A549 (cell line): Measurements from ENCODE around the gene MYEF2. TPM values are rescaled to one million over a fixed set of nuclear protein-coding genes. Genes with fewer than 3 reads are reported as not detected.

Experiments used
- ATAC-seq, 2 experiments: fragments of 200-7000 bp in 1 of 2; fragments of >200 bp in 1 of 2; cut with Nextera tagmentation in 1 of 2; cut with Tn5 transposase in 1 of 2; 3 replicates each; pipeline versions ENCODE4 v1.8.0 to v1.9.1; 2018 to 2020; ENCODE audit warnings: mild to moderate bottlenecking in 1 of 2, moderate library complexity in 1 of 2
- CTCF ChIA-PET: fragments of 300-600 bp; sonication (Branson Sonifier 250); formaldehyde crosslinking; extraction: SDS; loops from one replicate; lab custom pipeline; 2021; ENCODE audit warnings: antibody characterized with exemption, inconsistent platforms; lab: Yijun Ruan, JAX
- POLR2A ChIA-PET: fragments of 350-600 bp; formaldehyde crosslinking; extraction: SDS; loops from one replicate; lab custom pipeline; 2021; ENCODE audit warnings: antibody characterized with exemption, inconsistent platforms; lab: Yijun Ruan, JAX
- DNase-seq, 2 experiments: peaks; one replicate each; pipeline versions ENCODE4 v3.0.0 to v3.0.0-alpha.2; 2011 to 2016; ENCODE audit warnings: low read depth in 1 of 2, low spot score in 1 of 2
- FAIRE-seq: peaks from 2 replicates; lab custom pipeline; 2011; peaks lifted over from hg19 to GRCh38; lab: Jason Lieb, UNC
- H3K27ac ChIP-seq, 2 experiments: fragments of >200 bp; sonication (Bioruptor Twin); formaldehyde crosslinking; 3 replicates each; pipeline ENCODE4 v1.5.1; 2016 to 2017
- H3K4me1 ChIP-seq: fragments of >200 bp; sonication (Bioruptor Twin); formaldehyde crosslinking; 3 replicates; pipeline ENCODE4 v1.6.1; 2016
- H3K4me2 ChIP-seq: fragments of >200 bp; sonication (Bioruptor Twin); formaldehyde crosslinking; 3 replicates; pipeline ENCODE4 v1.6.1; 2016
- H3K4me3 ChIP-seq: fragments of >200 bp; sonication (Bioruptor Twin); formaldehyde crosslinking; 3 replicates; pipeline ENCODE4 v1.5.1; 2016
- H3K9me3 ChIP-seq: fragments of >200 bp; sonication (Bioruptor Twin); formaldehyde crosslinking; 3 replicates; pipeline ENCODE4 v1.6.1; 2016
- CBX2 ChIP-seq: fragments of 200-600 bp; sonication (generic); IDR thresholded peaks from 2 replicates; pipeline ENCODE4 v1.6.1; 2016; ENCODE audit warnings: low read depth, mild to moderate bottlenecking, borderline replicate concordance
- ELK1 ChIP-seq: fragments of 150-350 bp; IDR thresholded peaks from 2 replicates; pipeline ENCODE4 v1.6.1; 2014; ENCODE audit warnings: low read depth, mild to moderate bottlenecking, low read length
- FOSL2 ChIP-seq, 2 experiments: fragments of 450-650 bp in 1 of 2; fragments of >200 bp in 1 of 2; sonication (Bioruptor Twin) in 1 of 2; formaldehyde crosslinking; IDR thresholded peaks; 2 replicates each; pipeline versions ENCODE4 v1.5.0 to v1.6.1; 2016 to 2020; ENCODE audit warnings: mild to moderate bottlenecking in 1 of 2, moderate library complexity in 1 of 2
- FOXS1 ChIP-seq: fragments of 250-450 bp; sonication (Bioruptor Pico); IDR thresholded peaks from 2 replicates; pipeline ENCODE4 v1.5.0; 2020; ENCODE audit warnings: mild to moderate bottlenecking, moderate library complexity
- GATA3 ChIP-seq: IDR thresholded peaks from 2 replicates; pipeline ENCODE4 v1.6.1; 2012; ENCODE audit warnings: borderline replicate concordance
- HDAC2 ChIP-seq: fragments of 200-600 bp; sonication (generic); IDR thresholded peaks from 2 replicates; pipeline ENCODE4 v1.6.1; 2016
- HOXA7 ChIP-seq: fragments of 250-450 bp; sonication (Bioruptor Pico); IDR thresholded peaks from 2 replicates; pipeline ENCODE4 v1.5.0; 2020; ENCODE audit warnings: mild to moderate bottlenecking, moderate library complexity
- HOXB13 ChIP-seq: fragments of 250-450 bp; sonication (Bioruptor Pico); IDR thresholded peaks from 2 replicates; pipeline ENCODE4 v1.5.0; 2020; ENCODE audit warnings: low read depth, mild to moderate bottlenecking, moderate library complexity
- HOXB5 ChIP-seq: fragments of 250-450 bp; sonication (Bioruptor Pico); IDR thresholded peaks from 2 replicates; pipeline ENCODE4 v1.5.0; 2020; ENCODE audit warnings: mild to moderate bottlenecking, moderate library complexity
- JUN ChIP-seq, 2 experiments: fragments of >200 bp; sonication (Bioruptor Twin); formaldehyde crosslinking; IDR thresholded peaks; 2 replicates in 1 of 2; 3 replicates in 1 of 2; pipeline ENCODE4 v1.6.1; 2016 to 2017
- JUNB ChIP-seq: fragments of >200 bp; sonication (Bioruptor Twin); formaldehyde crosslinking; IDR thresholded peaks from 2 replicates; pipeline ENCODE4 v1.6.1; 2016
- KDM5A ChIP-seq: fragments of 200-600 bp; sonication (generic); IDR thresholded peaks from 2 replicates; pipeline ENCODE4 v1.6.1; 2016; ENCODE audit warnings: antibody characterized with exemption, mild to moderate bottlenecking
- MAZ ChIP-seq: fragments of 150-350 bp; IDR thresholded peaks from 2 replicates; pipeline ENCODE4 v1.6.1; 2014; ENCODE audit warnings: antibody characterized with exemption, low read depth, low read length, borderline replicate concordance
- NPAS2 ChIP-seq: fragments of 250-450 bp; sonication (Bioruptor Pico); IDR thresholded peaks from 2 replicates; pipeline ENCODE4 v1.8.0; 2022; ENCODE audit warnings: mild to moderate bottlenecking, moderate library complexity, borderline replicate concordance
- NR3C1 ChIP-seq: fragments of >200 bp; sonication (Bioruptor Twin); formaldehyde crosslinking; IDR thresholded peaks from 3 replicates; pipeline ENCODE4 v1.6.1; 2017
- POLR2A ChIP-seq: IDR thresholded peaks from 2 replicates; pipeline ENCODE4 v1.6.1; 2012; ENCODE audit warnings: mild to moderate bottlenecking, low read length
- POLR2AphosphoS2 ChIP-seq: conservative IDR thresholded peaks from 2 replicates; pipeline ENCODE4 v1.6.1; 2012; ENCODE audit warnings: low read length, improper control_type of control experiment, inconsistent platforms
- RARB ChIP-seq: fragments of 250-450 bp; sonication (Bioruptor Pico); IDR thresholded peaks from 2 replicates; pipeline ENCODE4 v1.8.0; 2021; ENCODE audit warnings: mild to moderate bottlenecking, moderate library complexity
- RCOR1 ChIP-seq: fragments of 150-350 bp; IDR thresholded peaks from 2 replicates; pipeline ENCODE4 v1.6.1; 2014; ENCODE audit warnings: antibody characterized with exemption, low read length, low read depth
- SMC3 ChIP-seq: fragments of >200 bp; sonication (Bioruptor Twin); formaldehyde crosslinking; IDR thresholded peaks from 3 replicates; pipeline ENCODE4 v1.6.1; 2018; ENCODE audit warnings: inconsistent platforms
- ZC3H11A ChIP-seq: fragments of 450-650 bp; IDR thresholded peaks from 2 replicates; pipeline ENCODE4 v1.6.1; 2014; ENCODE audit warnings: antibody characterized with exemption, mild to moderate bottlenecking
- ZFP36 ChIP-seq: fragments of 450-650 bp; IDR thresholded peaks from 2 replicates; pipeline ENCODE4 v1.6.1; 2014; ENCODE audit warnings: borderline replicate concordance; ENCODE audit not compliant: partially characterized antibody
- ZSCAN20 ChIP-seq: fragments of 250-450 bp; sonication (Bioruptor Pico); IDR thresholded peaks from 2 replicates; pipeline ENCODE4 v1.8.0; 2022; ENCODE audit warnings: mild to moderate bottlenecking, moderate library complexity
- WGBS: methylation state at CpG from one replicate; pipeline ENCODE4 v1.1.6; 2017; ENCODE audit errors: missing lambda C conversion rate; 5-methylcytosine and 5-hydroxymethylcytosine counted together
- polyA plus RNA-seq, 4 experiments: library from polyadenylated mRNA; depleted of rRNA in 3 of 4; stranded (reverse); fragments of >200 nt; fragmentation: RNase III in 1 of 4; extraction: RNeasy Plus Mini Kit Qiagen cat#74134 plus additional on column Dnase treatment in 1 of 4; gene quantifications; 2 replicates in 3 of 4; 3 replicates in 1 of 4; pipeline ENCODE4 v1.2.3, GENCODE V29; 2011 to 2017

Gene MYEF2
- polyA plus RNA-seq, 2 of the 4 experiments (the other 2 are of a cell fraction): 50.0 to 56.1 TPM

DNA sequence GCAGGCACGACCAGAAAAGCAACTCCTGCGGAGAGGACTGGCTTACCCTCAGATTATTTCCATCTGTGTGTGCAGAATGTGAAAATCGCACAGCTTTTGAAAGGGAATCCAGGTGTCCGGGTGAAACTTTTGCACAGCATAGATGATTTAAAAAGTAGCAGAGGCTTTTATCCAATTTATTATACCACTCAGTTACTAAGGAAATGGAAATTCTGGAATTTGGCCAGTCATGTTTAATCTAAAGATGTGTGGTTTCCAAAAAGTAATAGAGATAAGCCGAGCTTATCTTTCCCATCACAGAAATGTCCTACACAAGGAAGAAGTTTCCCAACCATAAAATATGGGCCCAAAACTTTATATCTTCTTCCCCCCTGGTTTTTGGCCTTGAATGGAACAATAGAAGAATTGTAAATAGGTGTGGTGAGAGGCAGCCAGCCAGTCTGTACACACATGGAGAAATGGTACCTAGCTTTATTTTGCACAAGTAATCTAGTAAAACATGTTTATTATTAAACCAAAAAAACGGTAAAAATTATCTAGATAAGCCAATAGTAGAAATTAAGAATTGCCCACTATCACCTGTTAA is 76.6 kb downstream of the MYEF2 start:
- Histone ChIP-seq H3K27ac (no peak overlapping the region), H3K9me3 (no peaks in the 10 kb centered on the region), H3K4me2 (no peak overlapping the region), H3K4me1 (no peaks in the 10 kb centered on the region), H3K4me3 (no peak overlapping the region)
- FAIRE-seq (no peak), DNase-seq (no peak), ATAC-seq (no peak)
- TF ChIP-seq HOXB13 (CRISPR knock-in tag): no peak
- TF ChIP-seq POLR2A: no peak
- TF ChIP-seq MAZ: no peak
- TF ChIP-seq ZFP36: no peak
- TF ChIP-seq NR3C1: no peak
- TF ChIP-seq ZC3H11A: no peak
- no peak for TF ChIP-seq HOXB5 (CRISPR knock-in tag)
- no peak for TF ChIP-seq POLR2AphosphoS2
- TF ChIP-seq JUN (IDR thresholded peaks at IDR 0.05): no peak
- no peak for TF ChIP-seq FOSL2 (IDR thresholded peaks at IDR 0.05)
- no peak for TF ChIP-seq FOSL2 (CRISPR knock-in tag; IDR thresholded peaks at IDR 0.05)
- no peak for TF ChIP-seq RARB (CRISPR knock-in tag)
- ChIA-PET POLR2A (no interaction called here), CTCF (interaction anchor here (2.0 kb wide), 1 partner anchor 13 kb away, joined by 4 read pairs; no protein-coding TSS in a partner anchor)
- 47% methylated on average over 6 of the region's 6 CpGs for WGBS

DNA sequence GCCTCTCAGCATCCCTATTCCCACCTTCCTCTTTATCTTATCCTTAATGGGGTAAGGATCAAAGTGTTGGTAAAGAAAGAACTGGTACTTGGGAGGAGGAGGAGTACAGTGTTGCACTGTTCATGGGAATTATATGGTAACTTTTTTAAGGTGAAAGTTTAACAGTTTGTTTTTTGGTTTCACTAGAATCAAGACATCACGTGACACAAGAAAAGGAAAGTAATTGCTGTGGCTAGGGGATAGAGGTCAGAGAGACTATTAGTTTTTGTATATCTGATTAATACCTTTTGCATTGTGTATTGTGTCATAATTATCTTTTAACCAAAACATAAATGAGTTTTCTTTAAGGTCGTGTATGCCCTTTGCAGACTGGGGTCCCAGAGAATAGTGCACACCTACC is 80.8 kb downstream of the MYEF2 start:
- no peak for TF ChIP-seq GATA3
- no peak overlapping the region for H3K27ac ChIP-seq
- DNase-seq (no peak), FAIRE-seq (no peak), ATAC-seq (no peak)
- CTCF ChIA-PET: no interaction called here
- WGBS: 5% methylated on average over 2 of the region's 2 CpGs
- H3K4me3 ChIP-seq: no peak overlapping the region
- H3K4me2 ChIP-seq: no peak overlapping the region
- POLR2A ChIA-PET: no interaction called here
- H3K9me3 ChIP-seq: no peaks in the 10 kb centered on the region
- H3K4me1 ChIP-seq: no peaks in the 10 kb centered on the region

DNA sequence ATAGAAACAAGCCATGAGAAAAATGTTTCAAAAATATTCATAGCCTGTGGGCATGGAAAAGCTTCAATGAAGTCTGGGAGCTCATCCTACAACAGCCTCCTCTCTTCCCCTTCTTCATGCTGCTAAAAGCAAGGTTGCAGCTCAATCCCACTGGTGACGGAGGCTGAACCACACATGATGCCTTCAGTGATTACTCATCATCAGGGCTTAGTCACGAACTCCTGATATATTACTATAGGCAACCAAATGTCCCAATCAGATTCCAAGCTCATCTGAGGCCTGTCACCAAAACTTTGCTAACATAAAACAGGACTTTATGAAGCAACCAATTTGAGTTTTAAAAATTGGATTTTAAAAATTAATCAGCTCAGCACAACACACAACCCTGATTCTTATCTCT is 81.3 kb downstream of the MYEF2 start:
- WGBS: 6% methylated on average over 2 of the region's 2 CpGs
- TF ChIP-seq ZSCAN20 (CRISPR knock-in tag): no peak
- TF ChIP-seq KDM5A: no peak
- POLR2A ChIA-PET: no interaction called here
- no peak overlapping the region for H3K4me2 ChIP-seq
- FAIRE-seq (no peak), DNase-seq (no peak), ATAC-seq (no peak)
- no peaks in the 10 kb centered on the region for H3K9me3 ChIP-seq
- H3K27ac ChIP-seq: no peak overlapping the region
- CTCF ChIA-PET: no interaction called here
- H3K4me3 ChIP-seq: no peak overlapping the region
- no peaks in the 10 kb centered on the region for H3K4me1 ChIP-seq

GRCh38 chr15:48096355-48096786 is 81.7 kb downstream of the MYEF2 start:
- ATAC-seq (no peak), FAIRE-seq (no peak), DNase-seq (no peak)
- Histone ChIP-seq H3K27ac (no peak overlapping the region), H3K4me2 (no peak overlapping the region), H3K4me3 (no peak overlapping the region), H3K9me3 (no peaks in the 10 kb centered on the region), H3K4me1 (no peaks in the 10 kb centered on the region)
- no peak for TF ChIP-seq JUNB
- WGBS: 22% methylated on average over 4 of the region's 4 CpGs
- POLR2A ChIA-PET: no interaction called here
- CTCF ChIA-PET: no interaction called here

DNA sequence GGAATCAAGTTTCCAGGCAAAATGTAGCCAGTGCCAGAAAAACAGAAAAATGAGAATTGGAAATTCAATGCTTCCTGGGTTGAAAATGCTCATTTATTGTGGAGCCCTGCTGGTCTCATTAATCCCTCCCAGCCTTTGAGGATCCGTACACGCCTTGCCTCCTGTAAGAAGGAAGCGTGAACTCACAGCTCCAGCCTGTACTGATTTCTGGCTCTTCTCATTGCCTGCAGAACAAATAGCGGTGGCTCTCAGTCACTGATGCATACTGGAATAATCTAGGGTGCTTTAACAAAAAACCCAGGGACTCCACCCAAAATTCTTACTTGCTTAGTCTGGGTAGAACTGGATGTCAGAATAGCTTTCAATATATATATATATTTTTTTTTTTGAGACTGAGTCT is 86.6 kb downstream of the MYEF2 start:
- WGBS: 3% methylated on average over 4 of the region's 4 CpGs

More for the DNA sequence above, 86.6 kb downstream of the MYEF2 start:
- TF ChIP-seq FOXS1 (CRISPR knock-in tag): no peak
- TF ChIP-seq JUNB: no peak
- TF ChIP-seq HDAC2: no peak
- no peak for TF ChIP-seq RCOR1
- no peak for TF ChIP-seq HOXA7 (CRISPR knock-in tag)
- no peak for TF ChIP-seq NPAS2 (CRISPR knock-in tag)
- no peak for TF ChIP-seq SMC3
- no peak for TF ChIP-seq CBX2
- TF ChIP-seq ELK1: no peak
- H3K27ac ChIP-seq: no peak overlapping the region
- H3K4me2 ChIP-seq: no peak overlapping the region
- no peaks in the 10 kb centered on the region for H3K4me1 ChIP-seq
- DNase-seq: no peak
- ChIA-PET POLR2A (no interaction called here), CTCF (no interaction called here)
- no peak for ATAC-seq
- no peaks in the 10 kb centered on the region for H3K9me3 ChIP-seq
- FAIRE-seq: no peak
- H3K4me3 ChIP-seq: no peak overlapping the region
